ENCODE data around the gene NR6A1. TPM values are rescaled to one million over a fixed set of nuclear protein-coding genes. Genes with fewer than 3 reads are reported as not detected.

The NR6A1 gene
- total and polyA plus RNA-seq, 9 donors: 0.29 to 1.7 (median 1.00) TPM

DNA sequence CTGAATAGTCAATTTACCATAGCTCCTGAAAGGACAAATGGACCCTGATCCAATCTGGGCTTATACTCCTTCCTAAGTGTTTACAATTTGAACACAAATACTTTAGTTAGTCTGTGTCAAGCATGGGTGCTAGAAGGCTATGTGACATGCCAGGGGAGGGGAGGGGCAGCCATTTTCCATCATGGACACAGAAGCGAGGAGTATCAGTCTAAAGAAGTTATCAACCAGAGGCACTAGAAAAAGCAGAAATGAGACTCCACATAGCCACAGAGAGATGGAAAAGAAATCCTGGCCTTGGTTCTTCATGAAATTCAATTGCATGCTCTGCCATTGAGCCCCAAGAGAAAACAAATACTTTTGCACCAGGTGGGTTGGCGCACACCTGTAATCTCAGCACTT lies 61.8 kb downstream of the NR6A1 start:
- no peak overlapping the region for H3K4me3 ChIP-seq
- H3K27ac ChIP-seq: no peak overlapping the region
- H3K9me3 ChIP-seq: no peaks in the 10 kb centered on the region
- TF ChIP-seq EP300 (IDR thresholded peaks at IDR 0.05) (no peak), POLR2A (IDR thresholded peaks at IDR 0.05) (no peak)
- TF ChIP-seq, protein P1, sequence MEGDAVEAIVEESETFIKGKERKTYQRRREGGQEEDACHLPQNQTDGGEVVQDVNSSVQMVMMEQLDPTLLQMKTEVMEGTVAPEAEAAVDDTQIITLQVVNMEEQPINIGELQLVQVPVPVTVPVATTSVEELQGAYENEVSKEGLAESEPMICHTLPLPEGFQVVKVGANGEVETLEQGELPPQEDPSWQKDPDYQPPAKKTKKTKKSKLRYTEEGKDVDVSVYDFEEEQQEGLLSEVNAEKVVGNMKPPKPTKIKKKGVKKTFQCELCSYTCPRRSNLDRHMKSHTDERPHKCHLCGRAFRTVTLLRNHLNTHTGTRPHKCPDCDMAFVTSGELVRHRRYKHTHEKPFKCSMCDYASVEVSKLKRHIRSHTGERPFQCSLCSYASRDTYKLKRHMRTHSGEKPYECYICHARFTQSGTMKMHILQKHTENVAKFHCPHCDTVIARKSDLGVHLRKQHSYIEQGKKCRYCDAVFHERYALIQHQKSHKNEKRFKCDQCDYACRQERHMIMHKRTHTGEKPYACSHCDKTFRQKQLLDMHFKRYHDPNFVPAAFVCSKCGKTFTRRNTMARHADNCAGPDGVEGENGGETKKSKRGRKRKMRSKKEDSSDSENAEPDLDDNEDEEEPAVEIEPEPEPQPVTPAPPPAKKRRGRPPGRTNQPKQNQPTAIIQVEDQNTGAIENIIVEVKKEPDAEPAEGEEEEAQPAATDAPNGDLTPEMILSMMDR (IDR thresholded peaks at IDR 0.05): no peak
- 93 to 96% (median 94%) methylated on average over 2 of the region's 2 CpGs for WGBS, 3 donors
- H3K27me3 ChIP-seq: no peaks in the 10 kb centered on the region
- H3K36me3 ChIP-seq: no peaks in the 10 kb centered on the region
- H3K4me1 ChIP-seq (ENCODE audit: insufficient read depth): no peaks in the 10 kb centered on the region
- DNase-seq: no peak
- intact Hi-C loops (cut with DNase I): loop anchor here in 1 of 4 donors (2.0 kb wide), 1 partner anchor 92 kb away; no protein-coding TSS in a partner anchor

DNA sequence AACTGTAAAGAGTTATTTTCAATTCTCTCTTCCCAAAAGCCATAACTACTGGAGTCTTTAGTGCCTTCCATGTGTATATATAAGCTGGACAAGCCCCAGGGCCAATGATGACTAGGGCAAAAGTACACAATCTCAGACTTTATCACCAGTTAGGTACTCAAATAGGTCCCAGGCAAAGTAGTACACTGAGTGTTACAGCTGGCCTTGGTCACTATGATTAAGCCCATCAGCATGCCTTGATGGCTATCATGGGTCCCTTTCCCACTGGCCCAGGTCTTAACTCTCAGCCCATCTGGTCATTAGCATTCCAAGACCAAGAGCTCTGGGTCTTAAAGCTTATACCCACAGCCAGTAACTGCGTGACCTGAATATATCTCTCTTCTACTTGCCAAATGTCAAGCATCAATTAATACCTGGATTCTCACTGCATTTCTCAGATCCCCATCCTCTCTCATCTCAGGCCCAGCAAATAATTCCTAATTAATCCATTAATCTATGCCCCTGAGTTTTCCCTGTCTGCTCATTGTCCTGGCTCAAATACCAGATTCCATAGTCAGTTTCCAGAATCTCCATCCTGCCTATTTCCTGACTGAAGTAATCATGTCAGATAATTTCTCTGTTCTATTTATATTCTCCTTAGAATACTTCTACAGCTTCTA lies 62.3 kb downstream of the NR6A1 start:
- WGBS, 3 donors: 96 to 97% (median 96%) methylated on average over 1 of the region's 1 CpG
- no peak for TF ChIP-seq EP300 (IDR thresholded peaks at IDR 0.05)
- TF ChIP-seq, protein P1 (IDR thresholded peaks at IDR 0.05): no peak
- Histone ChIP-seq H3K36me3 (no peaks in the 10 kb centered on the region), H3K27ac (no peak overlapping the region), H3K4me1 (ENCODE audit: insufficient read depth) (no peaks in the 10 kb centered on the region), H3K27me3 (no peaks in the 10 kb centered on the region), H3K9me3 (no peaks in the 10 kb centered on the region), H3K4me3 (no peak overlapping the region)
- DNase-seq: no peak
- intact Hi-C loops (cut with DNase I): loop anchor here in 1 of 4 donors (2.0 kb wide), 1 partner anchor 92 kb away; no protein-coding TSS in a partner anchor

DNA sequence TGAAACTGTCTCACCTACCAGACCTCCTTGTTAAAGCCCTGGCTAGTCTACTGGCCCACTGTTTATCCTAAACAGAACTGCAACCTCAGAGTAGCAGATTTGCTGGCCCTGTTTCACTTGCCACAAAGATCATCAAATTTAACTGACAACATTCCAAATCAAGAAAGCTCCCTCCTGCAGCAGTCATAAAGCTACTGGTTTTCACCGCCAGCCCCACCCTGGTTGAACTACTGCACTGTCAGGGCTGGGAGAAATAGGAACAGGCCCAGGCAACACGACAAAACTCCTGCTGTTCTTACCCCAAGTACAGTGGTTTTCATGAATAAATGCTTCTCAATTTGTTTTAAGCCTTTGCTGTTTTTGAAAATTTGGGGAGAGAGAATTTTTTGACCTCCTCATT lies 63.0 kb downstream of the NR6A1 start:
- no peak for DNase-seq
- H3K4me1 ChIP-seq (ENCODE audit: insufficient read depth): no peaks in the 10 kb centered on the region
- no peak overlapping the region for H3K4me3 ChIP-seq
- no peaks in the 10 kb centered on the region for H3K27me3 ChIP-seq
- no peaks in the 10 kb centered on the region for H3K36me3 ChIP-seq
- H3K27ac ChIP-seq: no peak overlapping the region
- intact Hi-C loops (cut with DNase I): loop anchor here in 1 of 4 donors (2.0 kb wide), 1 partner anchor 91 kb away; no protein-coding TSS in a partner anchor
- TF ChIP-seq EP300 (IDR thresholded peaks at IDR 0.05) (no peak), POLR2A (IDR thresholded peaks at IDR 0.05) (no peak)
- TF ChIP-seq, protein P1 (IDR thresholded peaks at IDR 0.05): no peak
- WGBS, 3 donors: 79 to 90% (median 85%) methylated on average over 2 of the region's 2 CpGs
- H3K9me3 ChIP-seq: no peaks in the 10 kb centered on the region

DNA sequence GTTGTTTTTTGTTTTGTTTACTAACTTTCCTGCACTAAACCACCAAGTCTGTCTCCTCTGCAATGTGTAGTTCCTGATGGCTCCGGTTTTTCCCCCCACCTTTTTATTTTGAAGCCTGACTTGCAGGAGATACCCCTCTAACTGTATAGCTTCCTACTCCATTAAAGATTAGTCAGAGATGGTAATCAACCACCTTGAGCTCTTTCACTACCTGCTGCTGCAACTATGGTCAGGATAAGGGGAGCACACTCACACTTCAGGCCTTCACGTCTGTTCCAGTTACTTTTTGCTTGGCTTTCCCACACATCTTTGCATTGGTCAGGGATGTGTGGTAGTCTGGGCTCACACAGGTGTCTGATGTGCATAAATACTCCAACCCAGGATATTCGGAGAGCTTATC lies 63.4 kb downstream of the NR6A1 start:
- Histone ChIP-seq H3K4me1 (ENCODE audit: insufficient read depth) (no peaks in the 10 kb centered on the region), H3K27me3 (no peaks in the 10 kb centered on the region), H3K36me3 (no peaks in the 10 kb centered on the region), H3K27ac (no peak overlapping the region), H3K4me3 (no peak overlapping the region), H3K9me3 (no peaks in the 10 kb centered on the region)
- WGBS, 3 donors: 60 to 83% (median 63%) methylated on average over 3 of the region's 3 CpGs
- TF ChIP-seq POLR2A (IDR thresholded peaks at IDR 0.05) (no peak), EP300 (IDR thresholded peaks at IDR 0.05) (no peak)
- TF ChIP-seq, protein P1 (IDR thresholded peaks at IDR 0.05): no peak
- intact Hi-C loops (cut with DNase I): loop anchor here in 1 of 4 donors (2.0 kb wide), 1 partner anchor 91 kb away; no protein-coding TSS in a partner anchor
- no peak for DNase-seq

All from ovary (tissue), 9 donors.